Endometrial microvascular endothelial cells (primary cell): Measurements from ENCODE around the gene DHRS4L2. TPM values are rescaled to one million over a fixed set of nuclear protein-coding genes. Genes with fewer than 3 reads are reported as not detected.
"Not testable (repeated sequence)": the region's sequence is repeated elsewhere in the genome, so short reads cannot be mapped to it uniquely, and the experiment has no call there.

Experiments
- in situ Hi-C: cut with HindIII; loops from 2 replicates; pipeline ENCODE4 v1.10.0; 2017; ENCODE audit warnings: low sequenced_read_pairs, low pct_unique_long_range_greater_than_20kb; ENCODE audit errors: inconsistent ontology term
- total RNA-seq: library from RNA; depleted of rRNA; stranded (reverse); fragments of >200 nt; gene quantifications from one replicate; pipeline ENCODE4 v1.2.3, GENCODE V29; 2015; ENCODE audit errors: inconsistent ontology term

The DHRS4L2 gene
- total RNA-seq, 1 donor from 2014 or later: 17.1 TPM

DNA sequence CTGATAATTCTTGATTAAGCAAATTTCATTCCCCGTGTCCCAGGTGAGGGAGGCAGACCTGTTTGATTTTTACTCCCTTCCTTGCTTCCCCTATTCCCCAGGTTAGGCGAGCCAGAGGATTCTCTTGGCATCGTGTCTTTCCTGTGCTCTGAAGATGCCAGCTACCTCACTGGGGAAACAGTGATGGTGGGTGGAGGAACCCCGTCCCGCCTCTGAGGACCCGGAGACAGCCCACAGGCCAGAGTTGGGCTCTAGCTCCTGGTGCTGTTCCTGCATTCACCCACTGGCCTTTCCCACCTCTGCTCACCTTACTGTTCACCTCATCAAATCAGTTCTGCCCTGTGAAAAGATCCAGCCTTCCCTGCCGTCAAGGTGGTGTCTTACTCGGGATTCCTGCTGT lies 62.0 kb downstream of the DHRS4L2 start:
- in situ Hi-C loops: not testable (repeated sequence)

DNA sequence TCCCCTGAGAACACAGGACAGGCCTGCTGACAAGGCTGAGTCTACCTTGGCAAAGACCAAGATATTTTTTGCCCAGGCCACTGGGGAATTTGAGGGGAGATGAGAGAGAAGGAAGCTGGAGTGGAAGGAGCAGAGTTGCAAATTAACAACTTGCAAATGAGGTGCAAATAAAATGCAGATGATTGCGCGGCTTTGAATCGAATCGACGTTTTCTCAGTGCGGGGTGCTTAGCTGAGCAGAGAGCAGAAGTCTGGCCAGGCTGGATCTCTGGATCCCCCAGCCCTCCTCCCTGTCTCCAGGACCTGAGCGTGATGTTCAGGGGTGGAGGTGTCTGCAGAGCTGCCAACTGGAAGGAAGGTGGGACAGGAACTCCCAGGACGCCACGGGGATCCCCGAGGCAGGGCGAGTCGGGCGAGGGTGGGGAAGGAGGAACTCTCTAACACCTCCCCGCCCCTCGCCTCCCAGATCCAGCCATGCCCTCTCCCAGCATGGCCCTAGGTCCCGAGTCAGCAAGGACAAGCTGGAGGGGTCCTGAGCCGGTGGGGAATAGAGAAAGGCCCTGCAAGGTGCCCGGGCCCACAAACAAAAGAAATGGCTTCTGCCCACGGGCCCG lies 62.6 kb downstream of the DHRS4L2 start:
- in situ Hi-C loops: no loop called here

DNA sequence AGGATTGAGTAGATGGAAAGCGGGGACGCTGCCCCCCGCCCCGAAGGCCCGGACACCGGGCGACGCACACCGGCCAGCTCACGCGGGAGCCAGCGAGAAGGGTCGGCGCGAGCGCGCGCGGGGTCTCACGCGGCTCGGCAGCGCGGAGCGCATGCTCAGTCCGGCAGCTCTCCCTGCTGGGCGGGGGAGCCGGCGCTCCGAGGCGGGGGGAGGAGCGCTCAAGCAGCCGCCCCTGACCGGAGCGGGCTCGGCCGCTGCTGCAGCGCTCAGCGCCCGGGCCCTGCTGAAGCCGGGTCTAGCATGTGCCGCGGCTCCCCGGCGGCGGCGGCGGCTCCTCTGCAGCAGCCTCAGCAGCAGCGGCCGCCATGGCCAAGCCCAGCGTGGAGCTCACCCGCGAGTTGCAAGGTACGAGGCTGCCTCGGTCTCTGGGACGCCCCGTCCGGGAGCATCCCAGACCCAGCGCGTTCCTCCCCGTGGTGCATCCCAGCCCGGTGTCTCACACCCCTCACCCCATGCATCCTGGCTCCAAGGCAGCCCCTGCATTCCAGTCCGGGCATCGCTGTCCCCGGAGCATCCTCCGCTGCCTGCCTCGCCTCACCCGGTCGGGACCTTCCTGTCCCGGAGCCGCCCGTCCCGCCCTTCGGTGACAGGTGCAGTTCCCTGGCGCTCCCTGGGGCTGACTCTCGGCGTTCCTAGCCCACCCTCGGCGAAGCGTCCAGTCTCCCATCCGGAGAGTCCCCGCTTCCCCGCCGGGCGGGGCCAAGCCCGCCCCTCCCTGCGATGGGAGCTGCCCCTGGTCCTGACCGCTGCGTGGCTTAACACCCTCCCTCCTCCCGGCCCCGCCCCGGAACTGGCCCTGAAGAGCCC lies 63.3 kb downstream of the DHRS4L2 start, which contains the start of gene CARMIL3:
Gene CARMIL3 (plus strand): TSS at position 221 of the 867 bp plus-strand sequence. CDS start 145 bp downstream, at position 366.
- in situ Hi-C loops: no loop called here

DNA sequence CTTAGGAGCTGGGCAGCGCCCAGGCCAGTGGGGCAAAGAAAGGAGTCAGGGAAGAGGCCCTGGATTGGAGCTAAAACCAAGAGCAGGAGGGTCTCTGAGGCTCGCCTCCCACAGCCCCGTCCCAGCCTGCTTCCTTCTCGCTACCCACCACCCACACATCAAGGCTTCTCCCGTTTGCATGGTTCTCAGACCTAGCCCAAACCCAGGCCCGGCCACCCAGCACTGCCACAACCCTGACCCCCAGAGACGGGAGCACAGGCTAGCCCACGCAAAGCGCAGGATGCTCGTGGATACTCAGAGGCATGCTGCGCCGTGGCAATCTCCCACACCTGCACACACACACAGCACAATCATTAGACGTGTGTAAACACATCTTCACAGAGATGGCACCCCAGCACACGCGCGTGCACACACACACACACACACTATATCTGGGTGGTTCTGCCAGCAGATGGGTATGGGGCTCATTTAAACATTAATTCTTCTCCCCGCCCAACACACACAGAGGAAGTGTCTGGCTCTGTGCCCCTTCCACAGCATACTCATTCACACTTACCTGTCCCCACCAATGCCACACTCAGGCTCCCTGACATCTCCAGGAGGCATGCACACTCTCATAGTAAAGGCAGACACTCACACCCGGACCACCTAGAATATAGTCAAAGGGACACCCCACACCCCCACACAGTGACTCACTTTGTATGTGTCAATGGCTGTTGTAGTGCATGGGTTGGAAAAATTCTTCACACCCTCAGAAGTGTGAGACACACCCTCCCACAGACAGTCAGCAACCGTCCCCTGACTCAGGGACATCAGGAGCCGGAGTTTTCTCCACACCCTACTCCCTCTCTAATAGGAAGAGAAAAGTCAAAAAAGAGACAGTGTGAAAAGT lies 64.2 kb downstream of the DHRS4L2 start:
- in situ Hi-C loops: no loop called here

DNA sequence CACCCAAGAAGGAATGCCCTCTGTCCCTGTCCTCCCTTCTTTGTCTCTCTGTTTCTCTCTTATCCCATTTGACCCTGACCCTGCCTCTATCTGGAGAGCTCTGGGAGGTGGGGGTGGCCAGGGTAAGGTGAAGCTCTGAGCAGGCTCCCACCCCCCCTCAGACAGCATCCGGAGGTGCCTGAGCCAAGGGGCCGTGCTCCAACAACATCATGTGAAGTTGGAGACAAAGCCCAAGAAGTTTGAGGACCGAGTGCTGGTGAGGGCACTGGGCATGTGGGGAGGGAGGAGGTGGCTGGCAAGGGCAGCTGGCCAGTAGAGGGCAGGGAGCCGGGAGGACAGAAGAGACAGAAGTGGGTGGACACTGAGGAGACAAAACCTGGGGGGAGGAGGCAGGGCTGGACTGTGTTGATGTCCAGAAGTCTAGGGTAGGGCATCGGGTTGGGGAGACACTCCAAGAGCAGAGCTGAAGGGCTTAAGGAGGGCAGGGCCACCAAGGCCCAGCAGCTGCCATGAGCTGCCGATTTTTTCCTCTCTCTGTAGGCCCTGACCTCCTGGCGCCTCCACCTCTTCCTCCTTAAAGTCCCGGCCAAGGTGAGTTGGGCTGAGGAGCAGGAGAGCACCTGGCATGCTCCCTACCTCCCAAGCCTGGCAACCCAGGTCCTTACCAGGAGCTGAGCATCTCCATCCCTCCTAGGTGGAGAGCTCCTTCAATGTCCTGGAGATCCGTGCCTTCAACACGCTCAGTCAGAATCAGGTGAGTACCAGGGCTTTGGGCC lies 65.0 kb downstream of the DHRS4L2 start:
- in situ Hi-C loops: no loop called here

DNA sequence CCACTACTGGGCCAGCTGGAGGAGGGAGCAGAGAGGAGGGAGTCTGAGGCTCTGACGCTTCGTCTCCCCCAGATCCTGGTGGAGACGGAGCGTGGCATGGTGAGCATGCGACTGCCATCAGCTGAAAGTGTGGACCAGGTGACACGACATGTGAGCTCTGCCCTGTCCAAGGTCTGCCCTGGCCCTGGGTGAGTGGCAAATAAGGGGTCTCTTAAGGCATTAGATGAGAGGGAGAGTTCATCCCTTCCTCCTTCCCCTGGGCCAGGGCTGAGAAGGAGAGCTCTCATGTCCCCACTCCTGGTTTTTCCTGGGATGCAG lies 65.6 kb downstream of the DHRS4L2 start:
- in situ Hi-C loops: no loop called here

DNA sequence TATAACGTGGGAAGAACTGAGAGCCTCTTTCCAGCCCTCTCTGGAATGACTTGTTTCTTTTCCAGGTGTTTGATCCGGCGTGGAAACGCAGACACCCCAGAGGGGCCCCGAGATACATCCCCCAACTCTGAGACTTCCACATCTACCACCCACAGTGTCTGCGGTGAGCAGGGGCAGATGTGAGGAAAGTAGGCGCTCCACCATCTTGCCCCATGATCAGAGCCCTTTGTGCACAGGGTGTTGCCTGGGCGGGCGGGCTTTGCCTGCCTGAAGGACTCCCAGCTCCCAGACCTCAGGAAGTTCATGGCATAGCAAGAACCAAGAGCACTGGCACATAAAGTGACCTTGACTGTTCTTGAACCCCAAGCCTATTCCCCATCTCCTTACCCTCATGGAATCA lies 65.9 kb downstream of the DHRS4L2 start:
- in situ Hi-C loops: no loop called here

Other genes with a start within 250 kb of the DHRS4L2 start
- gene DHRS4, start 35.2 kb upstream of the DHRS4L2 start, total RNA-seq: 66.2 TPM
- gene CARMIL3, start 63.1 kb downstream of the DHRS4L2 start, total RNA-seq: not detected
- not detected for gene CPNE6, start 82.6 kb downstream of the DHRS4L2 start, total RNA-seq
- 15.8 TPM for gene PCK2, start 105.4 kb downstream of the DHRS4L2 start, total RNA-seq
- 52.4 TPM for gene DCAF11, start 125.8 kb downstream of the DHRS4L2 start, total RNA-seq
- 0.65 TPM for gene NRL, start 126.0 kb downstream of the DHRS4L2 start, total RNA-seq
- gene FITM1, start 141.7 kb downstream of the DHRS4L2 start, total RNA-seq: 3.3 TPM
- 239 TPM for gene PSME1, start 147.3 kb downstream of the DHRS4L2 start, total RNA-seq
- 26.7 TPM for gene EMC9, start 152.7 kb downstream of the DHRS4L2 start, total RNA-seq
- gene PSME2, start 157.7 kb downstream of the DHRS4L2 start, total RNA-seq: 142 TPM
- 121 TPM for gene RNF31, start 158.6 kb downstream of the DHRS4L2 start, total RNA-seq
- 45.2 TPM for gene IRF9, start 172.3 kb downstream of the DHRS4L2 start, total RNA-seq
- 2.6 TPM for gene REC8, start 183.2 kb downstream of the DHRS4L2 start, total RNA-seq
- gene IPO4, start 199.9 kb downstream of the DHRS4L2 start, total RNA-seq: 85.0 TPM
- gene TM9SF1, start 206.5 kb downstream of the DHRS4L2 start, total RNA-seq: 83.3 TPM
- gene TSSK4, start 216.8 kb downstream of the DHRS4L2 start, total RNA-seq: not detected
- gene CHMP4A, start 224.6 kb downstream of the DHRS4L2 start, total RNA-seq: 30.0 TPM
- 2.3 TPM for gene MDP1, start 227.1 kb downstream of the DHRS4L2 start, total RNA-seq
- 193 TPM for gene NEDD8, start 243.4 kb downstream of the DHRS4L2 start, total RNA-seq
- 144 TPM for gene GMPR2, start 244.0 kb downstream of the DHRS4L2 start, total RNA-seq